Endothelial cell of umbilical vein (primary cell): Measurements from ENCODE around the gene C9. TPM values are rescaled to one million over a fixed set of nuclear protein-coding genes. Genes with fewer than 3 reads are reported as not detected.

Experiments
- BruUV-seq: library from RNA; stranded (reverse); fragments of 400-500 nt; replicated peaks from 2 replicates; lab custom pipeline; 2021; lab: Mats Ljungman, UMichigan
- CTCF ChIA-PET: fragments of 300-600, 350-600 bp; sonication (Branson Sonifier 250); formaldehyde crosslinking; loops from one replicate; lab custom pipeline; 2021; ENCODE audit warnings: antibody characterized with exemption, inconsistent platforms; lab: Charles Lee
- POLR2A ChIA-PET: fragments of 300-600, 350-600 bp; sonication (Branson Sonifier 250); formaldehyde crosslinking; loops from one replicate; lab custom pipeline; 2021; ENCODE audit warnings: antibody characterized with exemption, inconsistent platforms; lab: Charles Lee
- DNase-seq: peaks from one replicate; pipeline ENCODE4 v3.0.0-alpha.2; 2011; ENCODE audit warnings: low read depth, low spot score
- FAIRE-seq: peaks from 2 replicates; lab custom pipeline; 2011; peaks lifted over from hg19 to GRCh38; lab: Jason Lieb, UNC
- H2AFZ ChIP-seq: 2 replicates; pipeline ENCODE4 v1.6.0; 2012; ENCODE audit warnings: low read depth, low read length, control low read depth, inconsistent platforms
- H3K27ac ChIP-seq: 2 replicates; pipeline ENCODE4 v1.5.1; 2011; ENCODE audit warnings: low read depth, mild to moderate bottlenecking, control low read depth, low read length, moderate library complexity; ENCODE audit not compliant: insufficient read depth
- H3K27me3 ChIP-seq, 2 experiments: 2 replicates each; pipeline versions ENCODE4 v1.6.0 to v1.6.1; 2011; ENCODE audit warnings: low read length in 2 of 2, mixed read lengths in 1 of 2; ENCODE audit not compliant: control insufficient read depth in 2 of 2, insufficient read depth in 2 of 2
- H3K36me3 ChIP-seq, 2 experiments: 2 replicates in 1 of 2; 3 replicates in 1 of 2; pipeline ENCODE4 v1.5.1; 2011; ENCODE audit warnings: low read length in 2 of 2, mild to moderate bottlenecking in 1 of 2, moderate library complexity in 1 of 2; ENCODE audit not compliant: control insufficient read depth in 2 of 2, insufficient read depth in 2 of 2; ENCODE audit errors: extremely low read depth in 1 of 2
- H3K4me1 ChIP-seq: 3 replicates; pipeline ENCODE4 v1.5.1; 2011; ENCODE audit warnings: mild to moderate bottlenecking, low read length; ENCODE audit not compliant: control insufficient read depth, insufficient read depth; ENCODE audit errors: extremely low read depth
- H3K4me2 ChIP-seq: 2 replicates; pipeline ENCODE4 v1.6.1; 2011; ENCODE audit warnings: low read length, control low read depth, mixed read lengths; ENCODE audit not compliant: insufficient read depth
- H3K4me3 ChIP-seq, 3 experiments: fragments of 200-600 bp in 1 of 3; sonication (generic), shearing (Covaris generic) in 1 of 3; replicated peaks in 1 of 3; 2 replicates each; pipeline ENCODE4 v1.5.1; 2011 to 2016; ENCODE audit warnings: control low read depth in 3 of 3, low read length in 3 of 3, mild to moderate bottlenecking in 2 of 3, inconsistent platforms in 1 of 3, low read depth in 1 of 3, moderate library complexity in 1 of 3; ENCODE audit not compliant: insufficient read depth in 1 of 3
- H3K79me2 ChIP-seq: 2 replicates; pipeline ENCODE4 v1.6.0; 2012; ENCODE audit warnings: low read length, inconsistent platforms; ENCODE audit not compliant: control insufficient read depth, insufficient read depth
- H3K9ac ChIP-seq: replicated peaks from 2 replicates; pipeline ENCODE3; 2011; ENCODE audit warnings: low read length, control low read depth; ENCODE audit not compliant: insufficient read depth; ENCODE audit errors: extremely low read depth
- H3K9me1 ChIP-seq: replicated peaks from 3 replicates; pipeline ENCODE4 v1.6.0; 2011; ENCODE audit warnings: mild to moderate bottlenecking, low read length; ENCODE audit not compliant: control insufficient read depth, insufficient read depth; ENCODE audit errors: extremely low read depth
- H3K9me3 ChIP-seq: replicated peaks from 2 replicates; pipeline ENCODE4 v1.5.1; 2012; ENCODE audit warnings: low read length, inconsistent platforms; ENCODE audit not compliant: control insufficient read depth, insufficient read depth
- H4K20me1 ChIP-seq: replicated peaks from 2 replicates; pipeline ENCODE3; 2011; ENCODE audit warnings: mild to moderate bottlenecking, low read length; ENCODE audit not compliant: control insufficient read depth, insufficient read depth; ENCODE audit errors: extremely low read depth
- CTCF ChIP-seq, 2 donors: IDR thresholded peaks; 1 replicate in 1 of 2; 2 replicates in 1 of 2; pipeline ENCODE4 v1.5.1; 2011; ENCODE audit warnings: low read length in 2 of 2, mild to moderate bottlenecking in 2 of 2, moderate library complexity in 2 of 2, control low read depth in 1 of 2, inconsistent platforms in 1 of 2, low read depth in 1 of 2; ENCODE audit not compliant: insufficient read depth in 1 of 2; ENCODE audit errors: extremely low read depth in 1 of 2
- EZH2 ChIP-seq: IDR thresholded peaks from 2 replicates; pipeline ENCODE4 v1.6.1; 2012; ENCODE audit warnings: borderline replicate concordance, low read depth, mild to moderate bottlenecking, moderate library complexity, low read length, inconsistent platforms; ENCODE audit not compliant: severe bottlenecking
- FOS ChIP-seq: IDR thresholded peaks from 2 replicates; pipeline ENCODE4 v1.6.1; 2011; ENCODE audit warnings: mild to moderate bottlenecking, low read length, moderate library complexity, borderline replicate concordance; ENCODE audit not compliant: insufficient read depth
- GATA2 ChIP-seq: IDR thresholded peaks from 2 replicates; pipeline ENCODE4 v1.7.0; 2011; ENCODE audit warnings: low read depth, mild to moderate bottlenecking, moderate library complexity, mixed read lengths, low read length; ENCODE audit not compliant: insufficient read length, insufficient read depth
- JUN ChIP-seq: IDR thresholded peaks from 2 replicates; pipeline ENCODE4 v1.6.1; 2011; ENCODE audit warnings: borderline replicate concordance, low read depth; ENCODE audit not compliant: insufficient read length, insufficient read depth
- MAX ChIP-seq: IDR thresholded peaks from 2 replicates; pipeline ENCODE4 v1.6.1; 2011; ENCODE audit not compliant: insufficient read depth, insufficient read length
- MYC ChIP-seq: IDR thresholded peaks from one replicate; pipeline ENCODE4 v1.6.1; 2011; ENCODE audit warnings: mild to moderate bottlenecking, low read depth, low read length
- POLR2A ChIP-seq: IDR thresholded peaks from 2 replicates; pipeline ENCODE4 v1.6.1; 2012; ENCODE audit warnings: low read depth, mild to moderate bottlenecking, control low read depth, low read length
- POLR2AphosphoS5 ChIP-seq: IDR thresholded peaks from 2 replicates; pipeline ENCODE4 v1.6.1; 2012; ENCODE audit warnings: low read depth, mild to moderate bottlenecking, control low read depth, low read length, moderate library complexity; ENCODE audit not compliant: insufficient read depth
- dilution Hi-C: fragments of 300-500 bp; cut with MboI; formaldehyde crosslinking; loops from one replicate; pipeline ENCODE4 v1.15.0; 2019; ENCODE audit warnings: low sequenced_read_pairs; ENCODE audit not compliant: extremely low pct_ligation_motif_present
- intact Hi-C: fragments of 100-400 bp; cut with micrococcal nuclease; formaldehyde crosslinking; loops from one replicate; pipeline ENCODE4 v1.10.0; 2022
- polyA plus RNA-seq, 4 experiments: library from polyadenylated mRNA; depleted of rRNA in 3 of 4; stranded (reverse) in 3 of 4; unstranded in 1 of 4; fragments of >200 nt; gene quantifications; 2 replicates each; pipeline versions ENCODE4 v1.2.1 to v1.2.3, GENCODE V29; 2011 to 2012; ENCODE audit warnings: missing spikeins in 1 of 4
- total RNA-seq: library from RNA; stranded (reverse); gene quantifications from 2 replicates; pipeline ENCODE4 v1.2.3, GENCODE V29; 2021

The C9 gene
- total and polyA plus RNA-seq, 2 donors (not counting 3 experiments of a cell fraction or from before 2014, with no cell fraction given) = 0.33 TPM; not detected in 1

- Histone ChIP-seq H3K27ac (no peak overlapping the region), H3K4me3 (no peak overlapping the region), H3K4me1 (peaks cover 6% of the 10 kb centered on the region), H3K9me3 (no peaks in the 10 kb centered on the region), H3K36me3 (no peaks in the 10 kb centered on the region), H2AFZ (no peak overlapping the region), H3K9me1 (no peaks in the 10 kb centered on the region), H4K20me1 (no peaks in the 10 kb centered on the region), H3K79me2 (no peaks in the 10 kb centered on the region), H3K27me3 (no peaks in the 10 kb centered on the region), H3K4me2 (no peak overlapping the region), H3K9ac (no peak overlapping the region)
- no peak for TF ChIP-seq GATA2
- TF ChIP-seq POLR2A = no peak
- no peak for TF ChIP-seq JUN
- no peak for TF ChIP-seq CTCF (IDR thresholded peaks at IDR 0.05; ENCODE audit: extremely low read depth in 1 of 2, insufficient read depth in 1 of 2, low read depth in 1 of 2, low read length in 2 of 2)
- TF ChIP-seq MYC = no peak
- TF ChIP-seq FOS = no peak
- TF ChIP-seq MAX = no peak
- TF ChIP-seq EZH2 = no peak
- TF ChIP-seq POLR2AphosphoS5 = no peak
- dilution Hi-C loops (no loop called here), intact Hi-C loops (no loop called here)
- ChIA-PET CTCF (interaction anchor here (1.5 kb wide), 1 partner anchor 22 kb away, joined by 3 read pairs; no protein-coding TSS in a partner anchor), POLR2A (no interaction called here)
- FAIRE-seq = no peak
- no peak for DNase-seq
- no TSS peak for BruUV-seq
Measured at GRCh38 chr5:39236718-39237117, 127.6 kb downstream of the C9 start.
